Ascending aorta (tissue), 2 donors: Measurements from ENCODE around the gene DDX3X. TPM values are rescaled to one million over a fixed set of nuclear protein-coding genes. Genes with fewer than 3 reads are reported as not detected.

ENCODE experiments used
- DNase-seq, 2 donors: peaks; one replicate each; pipeline ENCODE4 v3.0.0-alpha.2; 2019; ENCODE audit warnings: low spot score in 2 of 2
- H3K27ac ChIP-seq, 2 donors: fragments of 200-600 bp; sonication (generic); one replicate each; pipeline ENCODE4 v1.5.1; 2016 to 2017; ENCODE audit warnings: mild to moderate bottlenecking in 1 of 2
- H3K27me3 ChIP-seq: fragments of 200-600 bp; sonication (generic); one replicate; pipeline ENCODE4 v1.5.1; 2017
- H3K36me3 ChIP-seq, 2 donors: fragments of 200-600 bp; sonication (generic); one replicate each; pipeline ENCODE4 v1.5.1; 2016
- H3K4me1 ChIP-seq, 2 donors: fragments of 200-600 bp; sonication (generic); one replicate each; pipeline ENCODE4 v1.5.1; 2016 to 2017; ENCODE audit warnings: mild to moderate bottlenecking in 1 of 2
- H3K4me3 ChIP-seq, 2 donors: fragments of 200-600 bp; sonication (generic); one replicate each; pipeline ENCODE4 v1.5.1; 2016 to 2017; ENCODE audit warnings: mild to moderate bottlenecking in 1 of 2
- H3K9me3 ChIP-seq, 2 donors: fragments of 200-600 bp; sonication (generic); one replicate each; pipeline ENCODE4 v1.5.1; 2016
- intact Hi-C: fragments of 100-400 bp; cut with DNase I; formaldehyde crosslinking; loops from one replicate; pipeline ENCODE4 v1.15.1; 2023
- total RNA-seq: library from RNA; depleted of rRNA; stranded (reverse); fragments of >200 nt; gene quantifications from one replicate; pipeline ENCODE4 v1.1.0, GENCODE V29; 2016
- TF ChIP-seq, protein P1 (sequence below), 3 experiments: fragments of 200-600 bp in 2 of 3; fragments of 450-650 bp in 1 of 3; sonication (generic) in 2 of 3; IDR thresholded peaks; one replicate each; pipeline ENCODE4 v1.5.1; 2016 to 2019; ENCODE audit warnings: antibody characterized with exemption in 3 of 3, mild to moderate bottlenecking in 1 of 3, moderate library complexity in 1 of 3

Gene DDX3X
- total RNA-seq, 1 donor from 2014 or later, result 89.3 TPM

DNA sequence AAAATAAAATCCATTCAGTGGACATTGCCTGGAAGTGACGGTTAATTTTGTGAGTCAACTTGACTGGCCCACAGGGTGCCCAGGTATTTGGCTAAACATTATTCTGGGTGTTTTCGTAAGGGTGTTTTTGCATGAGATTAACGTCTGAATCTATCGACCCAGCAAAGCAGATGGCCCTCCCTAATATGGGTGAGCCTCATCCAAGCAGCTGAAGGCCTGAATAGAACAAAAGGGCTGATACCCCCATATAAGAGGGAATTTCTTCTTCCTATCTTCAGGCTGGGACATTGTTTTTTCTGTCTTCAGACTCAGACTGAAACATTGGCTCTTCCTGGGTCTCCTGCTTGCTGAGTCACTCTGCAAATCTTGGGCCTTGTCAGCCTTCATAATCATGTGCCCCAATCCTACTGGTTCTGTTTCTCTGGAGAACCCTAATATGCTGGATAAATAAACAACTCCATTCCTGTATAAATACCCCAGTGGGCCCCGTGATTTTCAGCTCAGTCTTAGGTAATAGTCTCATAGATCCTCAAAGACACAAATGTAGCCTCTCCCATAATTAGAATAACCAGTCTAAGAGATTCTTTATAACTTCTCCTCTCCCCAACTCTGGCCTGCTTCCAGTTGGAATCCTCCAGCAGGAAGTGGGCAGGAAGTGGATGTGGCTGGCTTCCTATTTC is 33.1 kb upstream of the DDX3X start:
- H3K4me3 ChIP-seq, result no peak overlapping the region
- no peaks in the 10 kb centered on the region for H3K36me3 ChIP-seq
- no peaks in the 10 kb centered on the region for H3K27me3 ChIP-seq
- no peaks in the 10 kb centered on the region for H3K9me3 ChIP-seq
- DNase-seq, result no peak
- no peak overlapping the region for H3K27ac ChIP-seq
- intact Hi-C loops, result no loop called here
- H3K4me1 ChIP-seq, result no peaks in the 10 kb centered on the region
- TF ChIP-seq, protein P1, sequence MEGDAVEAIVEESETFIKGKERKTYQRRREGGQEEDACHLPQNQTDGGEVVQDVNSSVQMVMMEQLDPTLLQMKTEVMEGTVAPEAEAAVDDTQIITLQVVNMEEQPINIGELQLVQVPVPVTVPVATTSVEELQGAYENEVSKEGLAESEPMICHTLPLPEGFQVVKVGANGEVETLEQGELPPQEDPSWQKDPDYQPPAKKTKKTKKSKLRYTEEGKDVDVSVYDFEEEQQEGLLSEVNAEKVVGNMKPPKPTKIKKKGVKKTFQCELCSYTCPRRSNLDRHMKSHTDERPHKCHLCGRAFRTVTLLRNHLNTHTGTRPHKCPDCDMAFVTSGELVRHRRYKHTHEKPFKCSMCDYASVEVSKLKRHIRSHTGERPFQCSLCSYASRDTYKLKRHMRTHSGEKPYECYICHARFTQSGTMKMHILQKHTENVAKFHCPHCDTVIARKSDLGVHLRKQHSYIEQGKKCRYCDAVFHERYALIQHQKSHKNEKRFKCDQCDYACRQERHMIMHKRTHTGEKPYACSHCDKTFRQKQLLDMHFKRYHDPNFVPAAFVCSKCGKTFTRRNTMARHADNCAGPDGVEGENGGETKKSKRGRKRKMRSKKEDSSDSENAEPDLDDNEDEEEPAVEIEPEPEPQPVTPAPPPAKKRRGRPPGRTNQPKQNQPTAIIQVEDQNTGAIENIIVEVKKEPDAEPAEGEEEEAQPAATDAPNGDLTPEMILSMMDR (IDR thresholded peaks at IDR 0.05), result no peak

DNA sequence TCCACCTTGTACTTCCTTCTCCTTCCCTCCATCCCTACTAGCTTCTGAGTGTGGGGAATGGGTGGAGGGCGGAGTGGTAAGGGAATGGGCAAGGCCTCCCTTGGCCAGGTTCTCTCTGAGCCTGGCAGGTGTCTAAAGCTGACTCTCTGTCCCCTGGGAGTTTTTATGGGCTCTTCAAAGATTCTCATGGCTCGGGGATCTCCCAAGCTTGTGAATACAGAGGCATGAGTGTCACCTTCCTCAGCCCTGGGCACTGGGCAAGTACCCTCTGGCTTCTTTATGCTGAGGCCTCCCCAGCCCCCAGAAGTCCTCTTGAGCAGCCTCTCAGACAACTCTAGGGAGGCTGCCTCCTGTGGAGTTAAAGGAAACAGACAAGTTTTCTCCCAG is 32.5 kb upstream of the DDX3X start:
- Histone ChIP-seq H3K9me3 (no peaks in the 10 kb centered on the region), H3K4me3 (no peak overlapping the region), H3K27me3 (no peaks in the 10 kb centered on the region), H3K4me1 (no peaks in the 10 kb centered on the region), H3K36me3 (no peaks in the 10 kb centered on the region), H3K27ac (no peak overlapping the region)
- DNase-seq, result no peak
- intact Hi-C loops, result no loop called here
- TF ChIP-seq, protein P1 (IDR thresholded peaks at IDR 0.05), result no peak

DNA sequence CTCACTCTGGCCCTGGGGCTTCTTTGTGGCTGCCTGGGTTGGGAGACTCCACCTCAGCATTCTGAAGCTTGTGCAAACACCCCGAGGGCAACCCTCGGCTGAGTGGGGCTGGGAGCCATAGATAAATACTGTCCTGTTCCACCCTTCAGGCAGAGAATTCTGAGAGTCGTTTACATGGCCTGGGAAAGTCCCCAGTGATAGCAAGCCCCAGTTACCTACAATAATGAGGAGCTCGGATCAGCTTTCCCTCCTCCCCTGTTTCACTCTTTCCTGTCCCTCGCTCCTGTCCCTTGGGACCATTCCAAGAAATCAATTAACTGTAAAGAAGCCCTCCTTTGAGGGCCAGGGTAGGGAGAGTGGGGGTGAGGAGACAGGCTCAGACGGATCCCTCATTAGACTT is 31.6 kb upstream of the DDX3X start:
- no peaks in the 10 kb centered on the region for H3K27me3 ChIP-seq
- no peak overlapping the region for H3K4me3 ChIP-seq
- no peaks in the 10 kb centered on the region for H3K36me3 ChIP-seq
- no peaks in the 10 kb centered on the region for H3K9me3 ChIP-seq
- no peaks in the 10 kb centered on the region for H3K4me1 ChIP-seq
- no peak overlapping the region for H3K27ac ChIP-seq
- intact Hi-C loops, result no loop called here
- no peak for DNase-seq
- TF ChIP-seq, protein P1 (IDR thresholded peaks at IDR 0.05), result no peak

DNA sequence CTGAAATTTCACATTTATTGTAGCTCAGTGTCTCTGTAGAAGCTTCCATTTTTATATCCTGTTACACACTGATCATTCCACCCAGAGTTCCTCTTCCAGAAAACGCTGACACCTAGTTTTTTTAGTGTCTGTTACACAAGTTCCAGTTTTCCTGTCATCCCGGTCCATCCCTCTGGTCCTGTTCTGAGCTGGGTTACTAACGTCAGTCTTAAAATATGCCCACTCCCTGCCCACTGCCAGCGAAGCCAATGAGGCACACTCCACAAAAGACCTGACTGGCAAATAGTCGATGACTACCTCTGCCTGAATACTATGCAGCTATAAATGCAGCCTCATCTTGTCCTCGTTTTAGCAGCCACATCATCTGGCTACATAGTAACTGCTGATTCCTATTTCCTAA is 30.9 kb upstream of the DDX3X start:
- Histone ChIP-seq H3K36me3 (no peaks in the 10 kb centered on the region), H3K4me1 (no peaks in the 10 kb centered on the region), H3K27me3 (no peaks in the 10 kb centered on the region), H3K9me3 (no peaks in the 10 kb centered on the region), H3K4me3 (no peak overlapping the region), H3K27ac (no peak overlapping the region)
- intact Hi-C loops, result no loop called here
- DNase-seq, result peak in 1 of 2 donors; percentile 68
- TF ChIP-seq, protein P1 (IDR thresholded peaks at IDR 0.05), result no peak

DNA sequence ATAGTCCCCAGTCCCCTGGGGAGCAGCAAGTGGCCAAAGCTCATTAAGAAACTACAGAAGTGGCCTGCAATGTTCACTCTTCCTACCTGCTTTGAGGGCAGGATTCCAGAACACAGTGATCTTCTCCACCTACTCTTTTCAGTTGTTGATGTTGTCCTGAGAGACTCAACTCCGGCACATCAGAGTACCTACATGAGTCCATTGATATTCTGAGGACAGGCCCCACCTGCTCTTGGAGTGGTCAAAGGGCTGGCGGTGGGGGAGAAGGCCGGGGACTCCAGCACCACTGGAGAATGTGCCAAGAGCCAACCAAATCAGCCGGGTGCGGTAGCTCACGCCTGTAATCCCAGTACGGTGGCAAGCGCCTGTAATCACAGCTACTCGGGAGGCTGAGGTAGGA is 29.8 kb upstream of the DDX3X start:
- Histone ChIP-seq H3K36me3 (no peaks in the 10 kb centered on the region), H3K27me3 (no peaks in the 10 kb centered on the region), H3K4me3 (no peak overlapping the region), H3K4me1 (no peaks in the 10 kb centered on the region), H3K9me3 (no peaks in the 10 kb centered on the region), H3K27ac (no peak overlapping the region)
- intact Hi-C loops, result no loop called here
- DNase-seq, result no peak
- TF ChIP-seq, protein P1 (IDR thresholded peaks at IDR 0.05), result no peak
